Glomerular visceral epithelial cell (primary cell): ENCODE data around the gene ULK4.
"Not testable (repeated sequence)": the region's sequence is repeated elsewhere in the genome, so short reads cannot be mapped to it uniquely, and the experiment has no call there.

ENCODE experiments used
- DNase-seq: peaks from one replicate; pipeline ENCODE4 v3.0.0-alpha.2; 2016; ENCODE audit errors: extremely low spot score

ULK4 gene

GRCh38 chr3:41317718-41318117 is 644.2 kb downstream of the ULK4 start:
- DNase-seq: peak; percentile 78

- no peak for DNase-seq
Measured at GRCh38 chr3:41317298-41317697, 644.6 kb downstream of the ULK4 start.

- DNase-seq: no peak
Measured at GRCh38 chr3:41315126-41315525, 646.8 kb downstream of the ULK4 start.

- no peak for DNase-seq
Measured at GRCh38 chr3:41308119-41308518, 653.8 kb downstream of the ULK4 start.

- no peak for DNase-seq
Measured at GRCh38 chr3:41307065-41307464, 654.8 kb downstream of the ULK4 start.

- DNase-seq: peak; percentile 6
Measured at GRCh38 chr3:41304593-41304992, 657.3 kb downstream of the ULK4 start.

- no peak for DNase-seq
Measured at GRCh38 chr3:41302295-41302694, 659.6 kb downstream of the ULK4 start.

GRCh38 chr3:41301548-41301947 is 660.4 kb downstream of the ULK4 start:
- DNase-seq: no peak

- no peak for DNase-seq
Measured at GRCh38 chr3:41299036-41299435, 662.9 kb downstream of the ULK4 start.

GRCh38 chr3:41297750-41298149 is 664.2 kb downstream of the ULK4 start:
- DNase-seq: no peak

GRCh38 chr3:41296556-41296955 is 665.3 kb downstream of the ULK4 start:
- DNase-seq: no peak

- DNase-seq: no peak
Measured at GRCh38 chr3:41295740-41296139, 666.2 kb downstream of the ULK4 start.

GRCh38 chr3:41293169-41293681 is 668.7 kb downstream of the ULK4 start:
- DNase-seq: no peak

- no peak for DNase-seq
Measured at GRCh38 chr3:41290736-41291135, 671.2 kb downstream of the ULK4 start.

- DNase-seq: no peak
Measured at GRCh38 chr3:41290306-41290705, 671.6 kb downstream of the ULK4 start.

GRCh38 chr3:41288785-41289184 is 673.1 kb downstream of the ULK4 start:
- no peak for DNase-seq

GRCh38 chr3:41286305-41286704 is 675.6 kb downstream of the ULK4 start:
- no peak for DNase-seq

- DNase-seq: not testable (repeated sequence)
Measured at GRCh38 chr3:41284934-41285333, 677.0 kb downstream of the ULK4 start.

- no peak for DNase-seq
Measured at GRCh38 chr3:41277790-41278465, 684.0 kb downstream of the ULK4 start.

GRCh38 chr3:41276191-41276590 is 685.7 kb downstream of the ULK4 start:
- no peak for DNase-seq

- DNase-seq: peak; percentile 71
Measured at GRCh38 chr3:41274944-41275668, 686.8 kb downstream of the ULK4 start.

GRCh38 chr3:41272667-41273066 is 689.2 kb downstream of the ULK4 start:
- no peak for DNase-seq

GRCh38 chr3:41267975-41268640 is 693.8 kb downstream of the ULK4 start:
- peak; percentile 88 for DNase-seq
